A673 (cell line): ENCODE measurements around the gene SPATS2.

ENCODE experiments used
- CTCF ChIP-seq: fragments of 300-800, 200-600 bp; sonication (generic); conservative IDR thresholded peaks from 2 replicates; pipeline ENCODE4 v1.5.1; 2017; ENCODE audit warnings: low read depth, mild to moderate bottlenecking, antibody characterized with exemption, low read length, moderate library complexity, mixed read lengths
- EZH2 ChIP-seq: fragments of 200-600 bp; sonication (generic); IDR thresholded peaks from 2 replicates; pipeline ENCODE4 v1.6.1; 2017; ENCODE audit warnings: borderline replicate concordance, low read depth, mild to moderate bottlenecking, mixed read lengths, antibody characterized with exemption, low read length; ENCODE audit not compliant: poor library complexity, severe bottlenecking

- TF ChIP-seq CTCF (no peak), EZH2 (no peak)
Observed at GRCh38 chr12:49549735-49550692, 182.8 kb downstream of the SPATS2 start.
